ENCODE data around the gene MOSPD3. TPM values are rescaled to one million over a fixed set of nuclear protein-coding genes. Genes with fewer than 3 reads are reported as not detected.

Gene MOSPD3
- total and polyA plus RNA-seq, 2 of the 13 experiments (the other 11 are each of a cell fraction or from before 2014, with no cell fraction given) = 7.6 to 8.8 TPM

DNA sequence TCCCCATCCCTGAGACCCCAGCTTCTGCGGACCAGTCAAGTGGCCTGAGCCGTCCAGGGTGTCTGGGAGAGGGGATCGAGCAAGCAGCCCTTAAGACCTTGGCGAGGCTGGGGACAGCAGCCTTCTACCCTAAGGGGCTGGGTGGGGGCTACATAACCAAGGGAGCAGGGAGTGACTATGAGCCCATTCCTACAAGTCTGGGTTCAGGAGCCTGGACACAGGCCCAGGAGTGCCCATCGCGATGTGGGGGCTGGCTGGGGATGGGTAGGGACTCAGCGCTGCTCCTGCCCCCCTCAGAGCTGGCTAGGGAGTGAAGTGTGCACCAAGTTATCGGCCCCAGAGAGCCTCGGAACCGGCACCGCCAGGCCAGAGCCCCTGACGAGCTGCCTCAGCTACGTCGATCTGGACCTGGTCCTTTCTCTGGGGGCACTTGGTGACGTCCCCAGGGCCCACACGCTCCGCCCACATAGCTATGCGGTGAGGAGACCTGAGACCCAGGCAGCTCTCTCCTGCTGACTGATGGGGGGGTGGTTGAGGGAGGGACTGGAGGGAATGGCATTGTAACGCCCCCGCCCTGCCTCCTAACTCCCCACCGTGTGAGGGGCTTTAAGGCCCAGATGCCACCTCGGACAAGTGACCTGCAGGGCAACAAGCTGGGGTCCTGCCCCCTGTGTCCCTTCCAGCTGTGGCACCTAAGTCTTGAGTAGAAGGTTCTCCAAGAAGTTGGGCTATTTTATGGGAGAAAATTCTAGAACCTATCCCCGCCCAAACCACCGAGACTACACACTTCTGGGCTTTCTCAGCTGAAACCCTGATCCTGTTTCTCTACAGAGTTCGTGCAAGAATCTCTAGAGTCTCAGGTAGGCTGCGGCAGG lies 41.1 kb upstream of the MOSPD3 start (continued):
- TF ChIP-seq, protein P1, sequence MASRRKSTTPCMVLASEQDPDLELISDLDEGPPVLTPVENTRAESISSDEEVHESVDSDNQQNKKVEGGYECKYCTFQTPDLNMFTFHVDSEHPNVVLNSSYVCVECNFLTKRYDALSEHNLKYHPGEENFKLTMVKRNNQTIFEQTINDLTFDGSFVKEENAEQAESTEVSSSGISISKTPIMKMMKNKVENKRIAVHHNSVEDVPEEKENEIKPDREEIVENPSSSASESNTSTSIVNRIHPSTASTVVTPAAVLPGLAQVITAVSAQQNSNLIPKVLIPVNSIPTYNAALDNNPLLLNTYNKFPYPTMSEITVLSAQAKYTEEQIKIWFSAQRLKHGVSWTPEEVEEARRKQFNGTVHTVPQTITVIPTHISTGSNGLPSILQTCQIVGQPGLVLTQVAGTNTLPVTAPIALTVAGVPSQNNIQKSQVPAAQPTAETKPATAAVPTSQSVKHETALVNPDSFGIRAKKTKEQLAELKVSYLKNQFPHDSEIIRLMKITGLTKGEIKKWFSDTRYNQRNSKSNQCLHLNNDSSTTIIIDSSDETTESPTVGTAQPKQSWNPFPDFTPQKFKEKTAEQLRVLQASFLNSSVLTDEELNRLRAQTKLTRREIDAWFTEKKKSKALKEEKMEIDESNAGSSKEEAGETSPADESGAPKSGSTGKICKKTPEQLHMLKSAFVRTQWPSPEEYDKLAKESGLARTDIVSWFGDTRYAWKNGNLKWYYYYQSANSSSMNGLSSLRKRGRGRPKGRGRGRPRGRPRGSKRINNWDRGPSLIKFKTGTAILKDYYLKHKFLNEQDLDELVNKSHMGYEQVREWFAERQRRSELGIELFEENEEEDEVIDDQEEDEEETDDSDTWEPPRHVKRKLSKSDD (CRISPR knock-in tag; IDR thresholded peaks at IDR 0.05; ENCODE audit: low read depth) = no peak
- TF ChIP-seq TEAD2 (CRISPR knock-in tag; IDR thresholded peaks at IDR 0.05) = no peak
- TF ChIP-seq KMT2A (CRISPR knock-in tag; IDR thresholded peaks at IDR 0.05) = no peak
- no peak for TF ChIP-seq NFRKB (IDR thresholded peaks at IDR 0.05)
- TF ChIP-seq, protein P2, sequence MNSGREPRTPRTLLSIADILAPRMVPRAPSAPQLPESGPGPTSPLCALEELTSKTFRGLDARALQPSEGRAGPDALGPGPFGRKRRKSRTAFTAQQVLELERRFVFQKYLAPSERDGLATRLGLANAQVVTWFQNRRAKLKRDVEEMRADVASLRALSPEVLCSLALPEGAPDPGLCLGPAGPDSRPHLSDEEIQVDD (CRISPR knock-in tag; IDR thresholded peaks at IDR 0.05; ENCODE audit: borderline replicate concordance) = no peak
- TF ChIP-seq ZFAT (CRISPR knock-in tag; conservative IDR thresholded peaks at IDR 0.05) = no peak
- no peak for TF ChIP-seq FOXM1 (CRISPR knock-in tag; IDR thresholded peaks at IDR 0.05)
- no peak for TF ChIP-seq CEBPG (CRISPR knock-in tag; IDR thresholded peaks at IDR 0.05)
- TF ChIP-seq TBP (CRISPR knock-in tag; IDR thresholded peaks at IDR 0.05) = no peak
- TF ChIP-seq MEIS2 (CRISPR knock-in tag; IDR thresholded peaks at IDR 0.05) = 0 out of 2 replicates have a peak, but pooled peaks have one; percentile 37
- TF ChIP-seq, protein P3, sequence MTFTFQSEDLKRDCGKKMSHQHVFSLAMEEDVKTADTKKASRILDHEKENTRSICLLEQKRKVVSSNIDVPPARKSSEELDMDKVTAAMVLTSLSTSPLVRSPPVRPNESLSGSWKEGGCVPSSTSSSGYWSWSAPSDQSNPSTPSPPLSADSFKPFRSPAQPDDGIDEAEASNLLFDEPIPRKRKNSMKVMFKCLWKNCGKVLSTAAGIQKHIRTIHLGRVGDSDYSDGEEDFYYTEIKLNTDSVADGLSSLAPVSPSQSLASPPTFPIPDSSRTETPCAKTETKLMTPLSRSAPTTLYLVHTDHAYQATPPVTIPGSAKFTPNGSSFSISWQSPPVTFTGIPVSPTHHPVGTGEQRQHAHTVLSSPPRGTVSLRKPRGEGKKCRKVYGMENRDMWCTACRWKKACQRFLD (CRISPR knock-in tag; IDR thresholded peaks at IDR 0.05; ENCODE audit: borderline replicate concordance) = no peak
- TF ChIP-seq CCDC6 (CRISPR knock-in tag; IDR thresholded peaks at IDR 0.05) = no peak
- no peak for TF ChIP-seq HNF4G (IDR thresholded peaks at IDR 0.05; ENCODE audit: borderline replicate concordance, low read depth, low read length)
- TF ChIP-seq HNF4G (CRISPR knock-in tag; IDR thresholded peaks at IDR 0.05; ENCODE audit: borderline replicate concordance, low read depth) = no peak
- TF ChIP-seq, protein P4, sequence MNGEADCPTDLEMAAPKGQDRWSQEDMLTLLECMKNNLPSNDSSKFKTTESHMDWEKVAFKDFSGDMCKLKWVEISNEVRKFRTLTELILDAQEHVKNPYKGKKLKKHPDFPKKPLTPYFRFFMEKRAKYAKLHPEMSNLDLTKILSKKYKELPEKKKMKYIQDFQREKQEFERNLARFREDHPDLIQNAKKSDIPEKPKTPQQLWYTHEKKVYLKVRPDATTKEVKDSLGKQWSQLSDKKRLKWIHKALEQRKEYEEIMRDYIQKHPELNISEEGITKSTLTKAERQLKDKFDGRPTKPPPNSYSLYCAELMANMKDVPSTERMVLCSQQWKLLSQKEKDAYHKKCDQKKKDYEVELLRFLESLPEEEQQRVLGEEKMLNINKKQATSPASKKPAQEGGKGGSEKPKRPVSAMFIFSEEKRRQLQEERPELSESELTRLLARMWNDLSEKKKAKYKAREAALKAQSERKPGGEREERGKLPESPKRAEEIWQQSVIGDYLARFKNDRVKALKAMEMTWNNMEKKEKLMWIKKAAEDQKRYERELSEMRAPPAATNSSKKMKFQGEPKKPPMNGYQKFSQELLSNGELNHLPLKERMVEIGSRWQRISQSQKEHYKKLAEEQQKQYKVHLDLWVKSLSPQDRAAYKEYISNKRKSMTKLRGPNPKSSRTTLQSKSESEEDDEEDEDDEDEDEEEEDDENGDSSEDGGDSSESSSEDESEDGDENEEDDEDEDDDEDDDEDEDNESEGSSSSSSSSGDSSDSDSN (CRISPR knock-in tag; IDR thresholded peaks at IDR 0.05) = peak; percentile 25; the same call in 1 of the 2 replicates
- no peak for TF ChIP-seq SETDB1 (CRISPR knock-in tag; IDR thresholded peaks at IDR 0.05; ENCODE audit: borderline replicate concordance)
- TF ChIP-seq ZSCAN25 (CRISPR knock-in tag; IDR thresholded peaks at IDR 0.05) = no peak
- peak; percentile 75; the same call in 1 of the 2 replicates for TF ChIP-seq JUN (CRISPR knock-in tag; IDR thresholded peaks at IDR 0.05)
- no peak for TF ChIP-seq SCMH1 (CRISPR knock-in tag; IDR thresholded peaks at IDR 0.05; ENCODE audit: borderline replicate concordance)
- peak; percentile 66 for TF ChIP-seq HNRNPLL (IDR thresholded peaks at IDR 0.05; ENCODE audit: low read depth, low read length, poor library complexity, severe bottlenecking)
- TF ChIP-seq, protein P5, sequence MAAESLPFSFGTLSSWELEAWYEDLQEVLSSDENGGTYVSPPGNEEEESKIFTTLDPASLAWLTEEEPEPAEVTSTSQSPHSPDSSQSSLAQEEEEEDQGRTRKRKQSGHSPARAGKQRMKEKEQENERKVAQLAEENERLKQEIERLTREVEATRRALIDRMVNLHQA (CRISPR knock-in tag; IDR thresholded peaks at IDR 0.05) = no peak
- TF ChIP-seq ZC3H13 (CRISPR knock-in tag; IDR thresholded peaks at IDR 0.05) = peak; percentile 34; the same call in 1 of the 2 replicates
- TF ChIP-seq PRPF4 (IDR thresholded peaks at IDR 0.05; ENCODE audit: low read depth, low read length, poor library complexity, severe bottlenecking) = no peak
